NAMALWA (cell line): ENCODE data around the gene GOLGA5.
A peak's percentile ranks its signal among the peaks of the same experiment; 100 is the strongest.
"Not testable (repeated sequence)": the region's sequence is repeated elsewhere in the genome, so short reads cannot be mapped to it uniquely, and the experiment has no call there.

Source experiments
- DNase-seq: peaks from one replicate; pipeline ENCODE4 v3.0.0-alpha.2; 2015; ENCODE audit warnings: low spot score

GOLGA5 gene

DNA sequence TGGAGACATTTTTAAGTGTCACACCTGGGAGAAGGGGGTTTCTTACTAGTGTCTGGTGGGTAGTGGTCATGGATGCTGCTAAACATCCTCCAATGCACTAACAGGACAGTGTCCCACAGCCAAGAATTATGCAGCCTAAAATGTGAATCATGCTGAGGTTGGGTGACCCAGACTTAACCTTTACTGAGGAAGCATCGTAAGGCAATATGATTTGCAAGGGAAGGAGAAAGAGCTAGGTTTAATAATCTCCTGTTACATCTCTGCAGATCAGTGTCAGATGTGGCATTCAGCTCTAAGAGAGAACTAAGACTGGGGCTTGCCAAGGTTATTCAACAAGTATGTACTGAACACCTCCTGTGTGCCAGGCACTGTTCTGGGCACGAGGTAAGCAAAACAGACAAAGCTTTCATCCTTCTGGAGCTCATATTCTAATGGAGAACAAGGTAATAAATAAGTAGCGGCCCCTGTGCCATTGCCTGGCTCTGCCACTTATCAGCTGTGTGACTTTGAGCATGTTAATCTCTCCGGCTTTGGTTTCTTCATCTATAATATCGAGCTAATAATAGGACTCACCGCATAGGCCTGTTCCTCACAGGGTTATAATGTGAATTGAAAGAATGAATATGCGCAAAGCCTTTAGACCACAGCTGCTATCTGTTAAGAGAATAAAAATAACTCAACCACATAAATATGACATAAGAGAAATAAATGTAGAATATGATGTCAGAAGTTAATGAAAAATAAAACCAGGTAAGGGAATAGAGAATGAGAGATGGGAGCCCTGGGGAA, 13.5 kb upstream of the GOLGA5 start:
- DNase-seq: no peak

DNA sequence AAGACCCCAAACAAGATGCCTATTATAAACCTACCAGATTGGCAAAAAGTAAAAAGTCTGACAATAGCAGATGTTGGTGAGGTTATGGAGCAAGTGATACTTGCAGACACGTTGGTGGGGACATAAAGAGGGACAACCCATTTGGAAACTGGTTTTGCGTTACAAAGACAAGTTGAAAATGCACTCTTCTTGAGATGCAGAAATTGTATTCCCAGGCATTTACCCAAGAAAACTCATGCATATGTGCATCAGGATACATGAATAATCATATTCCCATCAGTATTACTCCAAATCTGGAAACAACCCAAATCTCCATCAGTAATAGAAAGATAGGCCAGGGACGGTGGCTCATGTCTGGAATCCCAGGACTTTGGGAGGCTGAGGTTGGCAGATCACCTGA, 12.8 kb upstream of the GOLGA5 start:
- DNase-seq: no peak

DNA sequence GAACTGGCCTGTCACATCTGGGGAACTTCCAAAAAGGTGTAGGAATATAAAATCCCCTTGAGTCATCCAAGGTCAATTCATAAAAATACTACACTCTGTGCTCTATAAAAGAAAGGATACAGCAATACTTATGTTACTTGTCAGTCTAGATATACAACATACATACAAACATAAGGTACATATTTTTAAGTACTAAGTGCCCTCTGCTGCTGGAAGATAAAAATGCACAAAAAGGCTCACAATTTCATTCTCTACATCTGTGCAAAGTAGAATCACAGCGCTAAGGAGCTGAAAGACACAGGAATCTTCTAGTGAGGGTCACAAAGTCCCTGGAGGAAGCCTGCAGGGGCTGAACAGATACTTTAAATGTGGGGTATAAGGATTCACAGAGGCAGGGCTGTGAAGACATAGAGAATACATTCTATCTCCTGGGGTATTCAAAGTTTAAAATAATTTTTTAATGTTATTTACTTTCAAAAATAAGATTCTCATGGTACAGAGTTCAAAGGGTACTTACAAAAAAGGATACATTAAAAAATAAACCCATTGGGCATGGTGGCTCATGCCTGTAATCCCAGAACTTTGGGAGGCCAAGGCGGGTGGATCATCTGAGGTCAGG, 10.2 kb upstream of the GOLGA5 start:
- peak; percentile 83 for DNase-seq

DNA sequence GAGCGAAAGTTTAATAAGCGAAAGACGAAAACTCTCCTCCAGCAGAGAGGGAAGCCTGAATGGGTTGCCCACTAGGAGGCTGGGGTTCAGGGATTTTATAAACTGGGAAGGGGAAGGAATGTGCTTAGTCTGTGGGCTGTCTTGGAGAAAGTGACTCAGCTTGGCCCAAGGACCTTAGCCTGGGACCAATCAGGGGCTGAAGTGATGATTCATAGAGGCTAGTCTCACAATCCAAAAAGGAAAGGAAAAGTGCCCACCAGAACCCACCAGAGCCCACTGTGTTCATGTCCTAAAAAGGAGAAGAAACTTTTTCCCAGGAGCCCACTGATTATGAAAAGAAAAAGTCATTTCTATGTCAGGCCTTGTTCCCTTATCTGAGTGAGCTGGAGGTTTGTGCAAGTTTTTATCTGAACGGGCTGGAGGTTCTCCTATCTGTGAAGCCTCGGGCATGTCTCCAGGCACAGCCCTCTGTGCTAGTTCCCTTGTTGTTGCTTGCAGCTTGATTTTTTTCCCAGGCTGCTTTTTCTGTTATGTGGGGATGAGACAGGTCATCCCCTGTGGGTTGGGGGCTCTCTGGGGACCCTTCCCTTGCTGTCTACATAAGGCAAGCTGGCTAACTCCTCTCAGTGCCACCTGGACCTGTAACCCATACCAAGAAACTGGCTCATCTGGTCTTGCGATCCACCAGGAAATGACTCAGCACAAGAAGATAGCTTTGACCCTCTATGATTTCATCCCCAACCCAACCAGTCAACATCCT, 8.3 kb upstream of the GOLGA5 start:
- no peak for DNase-seq

DNA sequence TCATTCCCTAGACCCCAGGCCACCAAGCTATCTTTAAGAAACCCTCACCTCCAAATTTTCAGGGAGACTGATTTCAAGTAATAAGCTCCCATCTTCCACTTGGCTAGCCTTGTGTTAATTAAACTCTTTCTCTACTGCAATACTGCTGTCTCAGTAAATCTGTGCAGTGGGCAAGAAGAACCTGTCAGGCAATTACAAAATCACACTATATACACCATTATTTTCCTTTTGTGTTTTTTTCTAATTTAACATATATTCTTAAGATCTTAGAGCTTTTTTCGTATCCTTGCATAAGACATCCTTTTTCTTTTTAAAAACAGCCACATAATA, 7.7 kb upstream of the GOLGA5 start:
- no peak for DNase-seq

DNA sequence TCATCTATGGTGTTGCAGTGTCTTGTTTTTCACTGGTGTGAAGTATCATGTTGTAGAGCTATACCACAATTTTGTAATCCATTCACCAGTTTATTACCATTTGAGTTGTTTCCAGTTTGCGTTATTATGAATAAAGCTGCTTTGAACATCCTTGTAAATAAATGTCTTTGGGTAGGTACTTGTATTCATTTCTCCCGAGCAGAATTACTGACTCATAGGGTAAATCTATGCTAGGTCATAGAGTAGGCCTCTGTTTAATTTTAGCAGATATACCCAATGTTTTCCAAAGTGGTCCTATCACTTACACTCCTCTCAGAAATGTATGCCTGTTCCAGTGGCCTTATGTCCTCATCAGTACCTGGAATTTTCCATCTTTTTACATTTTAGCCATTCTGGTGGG, 6.6 kb upstream of the GOLGA5 start:
- no peak for DNase-seq

DNA sequence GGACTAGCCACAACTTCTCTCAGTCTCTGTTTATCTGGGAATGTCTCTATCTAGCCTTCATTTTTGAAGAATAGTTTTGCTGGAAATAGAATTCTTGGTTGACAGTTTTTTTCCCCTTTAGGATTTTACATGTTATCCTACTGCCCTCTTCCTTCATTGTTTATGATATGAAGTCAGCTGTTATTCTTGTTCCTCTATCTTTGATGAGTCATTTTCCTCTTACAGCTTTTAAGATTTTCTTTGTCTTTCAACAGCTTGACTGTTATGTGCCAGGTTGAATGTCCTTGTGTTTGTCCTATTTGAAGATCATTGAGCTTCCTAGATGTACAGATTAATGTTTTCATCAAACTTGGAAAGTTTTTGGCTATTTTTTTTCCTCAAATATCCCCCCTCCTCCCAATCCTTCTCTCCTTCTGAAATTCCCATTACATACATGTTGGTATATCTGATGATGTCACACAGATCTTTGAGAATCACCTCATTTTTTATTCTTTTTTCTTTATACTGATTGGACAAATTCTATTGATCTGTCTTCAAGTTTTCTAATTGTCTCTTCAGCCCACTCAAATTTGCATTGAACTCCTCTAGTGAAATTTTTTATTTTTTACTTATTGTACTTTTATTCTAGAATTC, 4.5 kb upstream of the GOLGA5 start:
- peak; percentile 24 for DNase-seq

DNA sequence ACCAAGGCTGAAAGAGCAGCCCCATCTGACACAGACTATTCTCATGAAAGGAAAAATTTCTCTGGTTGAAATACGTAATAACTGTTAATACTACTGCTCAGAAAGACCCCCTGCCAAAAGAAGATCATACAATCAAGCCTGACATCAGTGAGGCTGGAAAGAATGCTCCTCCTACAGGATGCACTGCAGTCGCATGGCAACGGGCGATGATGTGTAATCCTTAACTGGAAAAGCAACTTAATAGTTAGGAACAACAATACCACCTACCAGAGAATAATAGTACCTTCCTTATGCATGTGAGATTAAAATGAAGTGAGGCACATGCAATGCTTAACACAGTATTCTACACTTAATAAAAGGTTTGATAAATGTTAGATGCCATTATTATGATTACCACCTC, 1.2 kb upstream of the GOLGA5 start:
- no peak for DNase-seq

DNA sequence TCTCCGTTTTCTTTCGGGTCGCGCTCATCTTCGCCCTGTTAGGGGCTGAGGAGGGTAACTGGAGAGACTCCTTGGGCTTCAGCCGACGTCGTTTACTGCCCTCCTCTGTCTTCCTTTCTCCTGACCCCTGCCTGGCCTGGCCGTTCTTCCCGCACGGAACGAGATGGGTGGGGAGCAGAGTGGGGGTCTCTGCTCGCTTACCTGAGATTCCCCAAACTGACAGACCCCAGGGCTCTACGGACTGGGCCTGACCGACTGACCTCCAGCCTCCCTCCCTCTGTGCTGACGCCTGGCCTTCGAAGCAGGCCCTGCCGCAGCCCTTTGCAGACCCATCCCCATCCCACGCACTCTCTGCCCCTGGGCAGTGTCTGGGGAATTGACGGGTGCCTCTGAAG, 439 bp downstream of the GOLGA5 start:
- DNase-seq: peak; percentile 20

DNA sequence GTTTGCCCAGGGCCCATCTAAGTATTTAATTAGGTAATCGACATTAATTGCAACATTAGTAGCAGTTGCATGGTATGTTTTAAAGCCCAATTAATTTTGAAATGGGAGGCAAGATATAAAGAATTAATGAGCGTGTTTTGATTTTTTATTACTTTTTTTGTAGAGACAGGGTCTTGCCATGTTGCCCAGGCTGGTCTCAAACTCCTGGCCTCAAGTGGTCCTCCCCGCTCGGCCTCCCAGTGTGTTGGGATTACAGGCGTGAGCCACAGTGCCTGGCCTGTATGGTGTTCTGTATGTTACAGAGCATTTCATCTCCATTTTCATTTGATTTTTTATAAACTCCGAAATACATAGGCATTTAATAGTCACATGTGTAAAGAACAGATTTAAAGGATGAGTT, 856 bp downstream of the GOLGA5 start:
- no peak for DNase-seq

DNA sequence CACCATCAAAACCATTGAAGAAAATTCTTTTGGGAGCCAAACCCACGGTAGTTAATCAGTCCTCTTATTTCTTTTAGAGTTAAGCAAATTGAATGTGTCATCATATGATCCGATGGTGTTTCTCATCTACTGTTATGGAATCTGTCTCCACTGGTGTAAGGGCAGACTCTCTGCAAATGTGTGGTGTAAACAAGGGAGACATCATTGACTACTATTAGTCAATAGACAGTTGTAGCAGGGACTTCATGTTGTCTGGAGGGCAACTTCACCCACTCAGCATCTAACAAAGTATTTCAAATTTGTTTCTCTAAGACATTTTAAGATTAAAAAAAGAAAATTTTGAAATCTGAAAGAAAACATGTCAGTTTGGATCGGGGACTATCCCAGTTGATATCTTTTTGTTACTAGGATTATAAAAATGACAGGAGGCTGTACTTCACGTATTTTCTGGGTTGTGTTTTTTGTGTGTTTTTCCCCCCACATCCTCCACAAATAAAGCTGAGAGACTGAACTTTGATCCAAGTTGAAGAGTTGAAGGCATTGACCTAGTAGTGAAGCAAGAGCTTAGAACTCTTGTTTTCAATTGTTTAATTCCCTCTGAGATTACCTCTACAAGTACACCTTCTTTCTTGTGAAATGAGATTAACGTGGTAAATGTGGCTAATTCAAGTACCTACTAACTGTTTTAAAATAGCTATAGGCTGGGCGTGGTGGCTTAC, 4.0 kb downstream of the GOLGA5 start:
- DNase-seq: no peak

DNA sequence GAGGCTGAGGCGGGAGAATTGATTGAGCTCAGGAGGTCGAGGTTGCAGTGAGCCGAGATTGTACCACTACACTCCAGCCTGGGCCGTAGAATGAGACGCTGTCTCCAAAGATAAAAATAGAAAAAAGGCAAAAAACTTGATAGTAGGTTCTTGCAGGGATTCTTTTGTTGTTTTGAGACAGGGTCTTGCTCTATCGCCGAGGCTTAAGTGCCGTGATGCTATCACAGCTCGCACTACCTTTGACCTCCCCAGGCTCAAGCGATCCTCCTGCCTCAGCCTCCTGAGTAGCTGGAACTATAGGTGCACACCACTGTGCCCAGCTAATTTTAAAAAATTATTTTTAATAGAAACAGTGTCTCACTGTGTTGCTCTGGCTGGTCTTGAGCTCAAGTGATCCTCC, 4.7 kb downstream of the GOLGA5 start:
- DNase-seq: no peak

DNA sequence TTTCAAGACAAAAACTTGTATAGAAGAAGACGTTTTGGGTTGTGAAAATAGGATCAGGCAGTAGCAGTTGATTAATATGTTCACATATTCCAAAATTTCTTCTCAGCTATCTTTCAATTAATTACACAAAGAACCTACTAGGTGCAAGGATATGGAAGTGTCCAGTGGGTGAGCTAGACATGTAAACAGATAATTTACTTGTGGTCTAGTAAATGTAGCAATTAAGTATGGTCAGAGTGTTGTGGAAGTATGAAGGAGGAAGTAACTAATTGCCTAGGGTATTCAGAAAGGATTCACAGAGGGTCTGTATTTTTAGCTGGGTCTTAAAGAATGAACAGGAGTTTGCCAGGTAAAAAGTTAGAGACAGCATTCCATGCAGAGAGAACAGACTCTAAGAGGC, 5.9 kb downstream of the GOLGA5 start:
- no peak for DNase-seq

DNA sequence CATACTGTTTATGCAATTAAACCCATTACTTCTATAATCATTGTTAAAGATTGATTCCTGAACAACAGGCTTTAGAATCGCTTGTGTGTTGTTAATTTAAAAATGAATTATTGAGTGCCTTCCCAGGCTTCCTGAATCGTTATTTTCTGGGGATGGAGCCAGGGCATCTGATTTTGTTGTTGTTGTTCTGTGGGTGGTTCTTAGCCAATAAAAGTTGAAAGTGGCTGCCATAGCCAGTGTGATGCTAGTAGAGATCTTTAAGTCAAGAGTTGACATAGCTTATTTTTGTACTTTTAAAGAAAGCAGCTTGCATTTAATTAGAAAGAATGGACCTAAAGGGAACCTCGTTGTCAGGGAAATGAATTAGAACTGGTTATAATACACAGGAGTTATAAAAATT, 6.4 kb downstream of the GOLGA5 start:
- no peak for DNase-seq

DNA sequence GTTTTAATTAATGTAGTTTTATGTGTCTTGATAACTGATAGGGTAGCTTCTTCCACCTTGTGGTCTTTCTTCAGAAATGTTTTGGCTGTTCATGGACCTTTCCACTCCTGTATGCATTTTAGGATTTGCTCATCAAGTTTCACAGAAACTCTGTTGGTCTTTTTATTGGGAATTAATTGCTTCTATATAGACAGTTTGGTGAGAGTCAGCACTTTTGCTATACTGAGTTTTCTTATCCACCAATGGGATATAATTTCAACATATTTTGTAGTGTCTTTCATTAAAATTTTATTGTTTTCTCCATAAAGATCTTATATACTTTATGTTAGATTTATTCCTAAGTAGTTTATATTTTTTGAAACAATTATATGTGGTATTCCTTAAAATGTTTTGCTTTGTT, 7.8 kb downstream of the GOLGA5 start:
- no peak for DNase-seq

DNA sequence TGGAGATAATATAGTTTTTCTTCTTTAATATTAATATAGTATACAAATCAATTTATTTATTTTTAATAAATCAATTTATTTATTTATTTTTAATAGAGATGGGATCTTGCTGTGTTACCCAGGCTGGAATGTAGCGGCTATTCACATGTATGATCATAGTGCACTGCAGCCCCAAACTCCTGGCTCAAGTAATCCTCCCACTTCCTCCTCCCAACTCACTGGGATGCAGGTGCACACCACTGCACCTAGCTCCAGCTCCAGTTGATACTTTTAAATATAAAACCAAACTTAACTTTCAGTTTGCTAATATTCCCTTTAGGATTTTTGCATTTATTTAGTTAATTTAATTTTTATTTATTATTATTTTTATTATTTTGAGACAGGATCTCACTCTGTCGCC, 8.6 kb downstream of the GOLGA5 start:
- DNase-seq: no peak

DNA sequence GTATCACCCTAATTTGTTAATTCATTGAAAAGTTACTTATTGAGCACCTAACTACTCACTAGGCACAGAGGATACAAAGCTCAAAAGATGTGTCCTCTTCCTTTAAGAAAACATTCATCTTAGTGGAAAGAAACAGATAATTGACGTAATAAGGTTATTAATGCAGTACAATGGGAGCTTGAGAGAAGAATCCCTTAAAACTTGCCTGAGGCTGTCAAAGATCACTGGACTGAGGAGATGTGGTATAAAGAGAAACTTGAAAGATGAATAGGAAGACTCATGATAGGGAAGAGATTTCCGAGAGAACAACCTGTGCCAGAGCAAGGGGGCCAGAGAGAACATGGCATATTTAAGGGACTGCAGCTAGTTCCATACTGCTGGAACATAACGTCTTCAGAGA, 19.1 kb downstream of the GOLGA5 start:
- no peak for DNase-seq

DNA sequence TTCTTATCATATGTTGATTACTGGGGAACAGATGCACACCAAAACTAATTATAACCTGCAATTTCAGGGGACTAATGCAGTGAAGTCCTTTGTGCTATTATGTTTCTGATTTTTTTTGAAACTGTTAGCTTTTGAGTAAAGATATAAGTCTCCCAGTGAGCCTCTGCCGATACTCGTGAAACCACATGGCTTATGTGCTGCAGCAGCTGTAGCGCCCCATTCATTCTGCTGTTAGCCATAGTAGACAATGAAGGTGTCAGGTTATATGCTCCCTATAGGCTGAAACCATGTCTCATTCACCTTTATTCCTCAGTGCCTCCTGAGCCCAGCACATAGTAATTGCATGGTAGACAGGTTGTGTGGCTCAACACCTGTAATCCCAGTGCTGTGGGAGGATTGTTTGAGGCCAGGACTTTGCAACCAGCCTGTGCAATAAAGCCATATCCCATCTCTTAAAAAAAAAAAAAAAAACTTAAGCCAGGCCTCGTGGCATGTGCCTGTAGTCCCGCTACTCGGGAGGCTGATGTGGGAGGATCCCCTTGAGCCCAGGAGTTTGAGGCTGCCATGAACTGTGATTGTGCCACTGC, 25.0 kb downstream of the GOLGA5 start:
- DNase-seq: no peak

DNA sequence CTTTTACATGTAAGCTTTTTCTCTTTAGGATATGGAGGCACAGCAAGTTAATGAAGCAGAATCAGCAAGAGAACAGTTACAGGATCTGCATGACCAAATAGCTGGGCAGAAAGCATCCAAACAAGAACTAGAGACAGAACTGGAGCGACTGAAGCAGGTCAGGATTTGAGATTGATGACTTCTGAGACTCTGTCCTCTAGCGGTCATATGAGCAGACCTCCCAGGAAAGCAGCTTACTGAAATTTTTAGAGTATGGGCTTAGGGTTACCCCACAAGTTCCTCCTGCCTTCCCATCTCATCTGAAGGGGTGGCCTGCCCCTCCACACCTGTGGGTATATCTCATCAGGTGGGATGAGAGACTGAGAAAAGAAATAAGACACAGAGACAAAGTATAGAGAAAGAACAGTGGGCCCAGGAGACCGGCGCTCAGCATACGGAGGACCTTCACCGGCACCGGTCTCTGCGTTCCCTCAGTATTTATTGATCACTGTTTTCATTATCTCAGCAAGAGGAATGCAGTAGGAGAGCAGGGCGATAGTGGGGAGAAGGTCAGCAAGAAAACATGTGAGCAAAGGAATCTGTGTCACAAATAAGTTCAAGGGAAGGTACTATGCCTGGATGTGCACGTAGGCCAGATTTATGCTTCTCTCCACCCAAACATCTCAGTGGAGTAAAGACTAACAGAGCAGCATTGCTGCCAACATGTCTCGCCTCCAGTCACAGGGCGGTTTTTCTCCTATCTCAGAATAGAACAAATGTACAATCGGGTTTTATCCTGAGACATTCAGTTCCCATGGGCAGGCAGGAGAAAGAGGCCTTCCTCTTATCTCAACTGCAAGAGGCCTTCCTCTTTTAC, 25.8 kb downstream of the GOLGA5 start:
- DNase-seq: not testable (repeated sequence)

DNA sequence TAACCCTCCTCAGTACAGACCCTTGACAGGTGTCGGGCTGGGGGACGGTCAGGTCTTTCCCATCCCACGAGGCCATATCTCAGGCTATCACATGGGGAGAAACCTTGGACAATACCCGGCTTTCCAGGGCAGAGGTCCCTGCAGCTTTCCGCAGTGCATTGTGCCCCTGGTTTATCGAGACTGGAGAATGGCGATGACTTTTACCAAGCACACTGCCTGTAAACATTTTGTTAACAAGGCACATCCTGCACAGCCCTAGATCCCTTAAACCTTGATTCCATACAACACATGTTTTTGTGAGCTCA, 26.4 kb downstream of the GOLGA5 start:
- not testable (repeated sequence) for DNase-seq

DNA sequence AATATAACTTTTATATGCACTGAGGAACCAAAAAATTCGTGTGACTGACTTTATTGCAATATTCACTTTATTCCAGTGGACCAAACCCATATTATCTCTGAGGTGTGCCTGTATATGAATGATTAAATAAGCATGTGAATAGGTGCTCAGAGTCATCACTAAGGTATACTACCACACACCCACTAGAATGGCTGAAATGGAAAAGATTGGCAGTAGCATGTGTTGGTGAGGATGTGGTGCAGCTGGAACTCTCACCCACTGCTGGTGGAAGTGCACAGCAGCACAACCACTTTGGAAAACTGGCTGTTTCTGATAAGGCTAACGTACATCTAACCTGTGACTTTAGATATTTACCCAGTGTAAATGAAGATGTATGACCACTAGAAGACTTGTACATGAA, 36.8 kb downstream of the GOLGA5 start:
- no peak for DNase-seq
